GM19438 (cell line): Measurements from ENCODE around the gene DLGAP4.

Source experiments
- ATAC-seq: cut with Tn5 transposase; IDR thresholded peaks from one replicate; pipeline ENCODE4 v1.9.1; 2021; ENCODE audit warnings: low read depth; ENCODE audit not compliant: unreplicated experiment

Gene DLGAP4

DNA sequence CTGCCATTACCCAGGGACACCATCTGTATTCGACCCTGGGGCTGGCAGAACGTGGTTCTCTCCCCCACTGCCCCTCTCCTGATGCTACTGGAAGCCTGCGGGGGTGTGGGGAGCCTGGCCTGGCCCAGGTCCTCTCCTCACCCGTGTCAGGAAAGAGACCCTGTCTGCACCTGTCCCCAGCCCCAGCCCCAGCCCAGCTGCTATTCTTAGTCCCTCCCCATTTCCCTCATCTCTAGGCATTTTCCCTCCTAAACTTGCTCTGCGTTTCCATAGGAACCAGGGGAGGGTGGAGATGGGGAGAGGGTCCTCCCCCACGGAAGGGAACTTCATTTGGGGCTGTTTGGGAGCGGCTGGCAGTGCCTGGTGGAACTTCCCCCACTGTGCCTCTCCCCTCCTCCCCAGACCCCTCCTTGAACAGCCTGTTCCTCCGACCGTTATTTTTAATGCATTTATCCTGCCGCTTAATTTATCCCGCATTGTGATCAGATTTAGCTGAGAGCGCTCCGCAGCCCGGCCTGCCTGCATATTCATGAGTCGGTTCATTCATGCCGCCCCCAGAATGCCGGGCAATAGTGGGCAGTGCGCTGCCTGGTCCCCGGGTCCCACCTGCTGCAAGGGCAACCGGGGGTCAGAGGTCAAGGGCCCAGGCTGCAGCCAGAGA is 31.8 kb upstream of the DLGAP4 start:
- ATAC-seq, result no peak

DNA sequence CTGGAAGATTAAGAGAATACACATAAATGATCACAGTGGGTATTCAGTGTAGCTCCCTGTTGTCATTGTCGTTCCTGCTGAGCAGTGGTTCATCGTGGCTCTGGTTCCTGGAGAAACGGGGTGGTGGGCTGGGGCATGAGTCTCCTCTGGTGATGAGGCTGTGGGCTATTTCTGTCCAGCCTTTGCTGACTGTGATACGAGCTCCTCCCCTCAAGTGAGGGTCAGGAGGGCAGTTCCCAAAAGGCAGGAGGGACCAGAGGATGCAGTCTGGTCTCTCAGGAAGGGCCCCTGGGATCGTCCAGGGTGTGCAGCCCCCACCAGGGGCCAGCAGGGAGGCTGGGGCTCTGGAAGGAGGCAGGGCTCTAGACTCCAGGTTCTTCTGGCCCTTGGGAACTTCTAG is 31.1 kb upstream of the DLGAP4 start:
- ATAC-seq, result no peak

DNA sequence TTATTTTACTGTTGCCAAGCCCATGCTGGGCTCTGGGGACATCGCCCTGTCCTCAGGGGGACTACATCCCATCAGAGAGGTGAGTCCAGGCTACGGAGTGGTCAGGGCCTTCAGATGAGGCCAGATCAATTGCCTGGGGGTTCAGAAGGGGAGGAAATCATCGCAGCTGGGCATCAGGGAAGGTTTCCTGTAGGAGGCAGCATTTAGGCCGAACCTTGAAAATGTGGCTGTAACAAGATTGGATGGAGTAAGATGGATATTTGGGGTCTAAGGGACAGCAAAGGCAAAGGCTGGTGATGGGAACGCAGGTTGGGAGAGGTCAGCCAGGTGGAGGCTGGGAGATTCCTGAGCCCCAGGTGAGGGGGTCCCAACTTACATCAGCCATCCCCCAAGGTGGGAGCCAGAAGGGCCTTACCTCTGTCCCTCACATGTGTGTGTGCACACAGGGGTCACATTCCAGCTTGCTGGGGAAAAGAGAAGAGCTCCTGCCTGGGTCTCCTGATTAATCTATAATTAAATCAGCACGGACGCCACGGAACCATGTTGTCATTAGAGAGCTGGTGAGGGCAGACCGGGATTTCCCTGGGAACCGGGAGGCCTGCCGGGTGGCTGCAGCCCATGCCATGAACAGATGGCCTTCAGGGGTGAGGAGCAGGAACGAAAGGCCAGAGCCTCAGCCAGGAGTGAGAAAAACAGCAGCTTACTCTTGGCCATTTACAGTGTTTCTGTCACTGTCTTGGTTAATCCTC is 30.5 kb upstream of the DLGAP4 start:
- ATAC-seq, result no peak

DNA sequence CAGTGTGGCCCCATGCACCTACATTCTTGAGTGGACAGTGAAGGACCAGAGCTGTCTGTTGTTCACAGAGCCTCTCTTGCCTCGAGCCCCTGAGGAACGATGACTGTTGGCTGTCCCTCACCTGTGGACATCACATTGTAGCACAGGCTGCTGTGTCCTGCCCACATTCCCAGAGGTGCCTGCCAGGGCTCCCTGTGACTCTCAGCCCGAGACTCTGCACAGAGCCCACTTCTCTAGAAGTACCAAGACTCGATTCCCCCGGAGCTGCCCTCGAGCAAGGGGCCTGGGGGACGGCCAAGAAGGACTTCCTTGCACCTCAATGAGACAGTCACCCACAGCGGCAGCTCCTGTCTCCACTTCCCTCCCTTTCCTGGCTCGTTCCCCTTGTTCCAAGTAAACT is 28.6 kb upstream of the DLGAP4 start:
- no peak for ATAC-seq

DNA sequence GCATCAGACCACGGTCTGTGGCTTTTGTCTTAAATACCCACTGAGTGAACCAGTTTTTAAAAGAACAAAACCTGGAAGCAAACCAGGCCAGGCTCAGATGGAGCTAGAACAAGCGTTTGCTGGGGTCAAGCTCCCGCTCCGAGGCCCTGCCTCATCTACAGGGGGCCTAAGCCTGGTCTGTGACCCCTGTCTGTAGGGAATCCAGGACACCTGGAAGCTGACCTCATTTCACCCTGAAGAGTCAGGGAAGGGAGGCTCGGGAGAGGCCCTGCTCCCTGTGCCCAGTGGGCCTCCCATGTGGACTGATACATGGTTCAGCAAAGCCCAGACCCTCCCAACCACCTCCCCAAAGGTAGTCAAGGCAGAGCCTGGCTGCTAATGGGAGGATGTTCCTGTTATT is 26.8 kb upstream of the DLGAP4 start:
- no peak for ATAC-seq

- ATAC-seq, result no peak
Observed at GRCh38 chr20:36279776-36280175, 26.4 kb upstream of the DLGAP4 start.

DNA sequence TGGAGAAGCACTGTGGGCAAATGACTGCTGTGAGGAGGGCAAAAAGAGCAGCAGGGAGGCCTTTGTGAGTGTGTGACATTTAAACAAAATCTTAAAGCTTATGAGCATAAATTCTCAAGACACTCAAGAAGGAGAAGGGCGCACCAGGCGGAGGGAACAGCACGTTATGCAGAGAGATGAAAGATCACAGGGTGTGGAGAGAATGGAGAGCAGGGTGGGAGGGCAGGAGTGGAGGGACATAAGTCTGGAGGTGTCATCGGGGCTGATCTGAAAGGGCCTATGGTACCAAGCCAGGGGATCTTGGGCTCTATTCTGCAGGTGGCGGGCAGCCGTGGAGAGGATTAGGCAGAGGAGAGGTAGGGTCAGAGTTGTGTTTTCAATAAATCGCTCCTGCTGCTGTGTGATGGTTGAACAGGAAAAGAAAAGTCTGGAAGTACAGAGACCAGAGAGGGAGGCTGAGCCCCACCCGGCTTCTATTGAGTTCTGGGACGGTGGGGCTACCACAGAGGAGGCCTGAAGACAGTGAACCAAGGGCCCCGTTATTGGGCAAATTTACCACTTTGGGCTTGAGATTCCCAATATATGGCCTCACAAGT is 24.3 kb upstream of the DLGAP4 start:
- no peak for ATAC-seq

- ATAC-seq, result no peak
Observed at GRCh38 chr20:36284751-36285150, 21.4 kb upstream of the DLGAP4 start.

DNA sequence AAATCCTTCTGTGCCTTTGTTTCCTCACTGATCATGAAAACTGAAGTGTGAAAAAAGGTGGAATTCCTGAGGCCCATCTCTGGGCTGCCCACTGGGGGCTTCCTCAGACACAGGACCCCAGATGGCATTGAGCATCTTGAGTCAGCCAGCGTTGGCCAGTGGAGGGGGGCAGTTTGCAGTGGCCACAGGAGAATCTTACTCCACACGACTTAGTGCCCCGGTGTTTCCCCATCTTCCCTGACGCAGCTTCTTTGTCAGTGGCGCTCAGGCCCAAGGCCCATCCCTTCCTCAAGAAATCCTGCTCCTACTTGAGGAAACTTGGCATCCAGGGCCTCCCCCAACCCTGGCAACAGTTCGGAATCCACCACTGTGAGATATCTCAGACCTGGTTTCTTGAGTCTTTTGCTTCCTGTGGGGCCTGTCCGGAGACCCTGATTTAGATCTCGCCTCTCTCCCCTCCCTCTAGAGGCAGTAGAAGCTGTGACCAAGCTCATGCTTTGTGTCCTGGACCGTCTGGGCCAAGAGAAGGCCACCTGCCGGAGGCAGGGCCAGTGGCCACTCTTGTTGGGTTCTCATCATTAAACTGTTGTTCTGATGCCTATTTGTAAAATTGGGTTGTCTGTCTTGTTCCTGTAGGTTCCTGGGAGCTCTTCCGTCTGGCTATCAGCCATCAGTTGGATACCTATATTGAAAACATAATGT is 20.2 kb upstream of the DLGAP4 start:
- no peak for ATAC-seq

DNA sequence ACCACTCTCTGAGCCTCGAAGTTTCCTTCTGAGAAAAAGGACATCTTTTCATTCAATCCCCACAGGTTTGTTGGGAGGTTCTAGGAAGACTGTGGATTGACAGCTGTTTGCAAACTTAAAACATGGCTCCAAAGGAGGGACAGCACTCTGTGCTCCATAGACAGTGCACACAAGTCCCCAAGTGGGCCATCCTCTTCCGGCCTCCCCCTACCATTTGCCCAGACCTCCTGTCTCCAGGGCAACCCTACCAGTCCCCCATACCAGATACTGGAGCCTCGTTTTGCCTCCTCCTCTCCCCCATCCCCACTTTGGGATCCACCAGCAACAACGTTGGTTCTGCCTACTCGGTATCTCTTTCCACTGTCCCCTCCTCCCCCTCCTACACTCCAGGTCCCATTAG is 8.5 kb upstream of the DLGAP4 start:
- ATAC-seq, result no peak

- no peak for ATAC-seq
Observed at GRCh38 chr20:36298061-36298460, 8.1 kb upstream of the DLGAP4 start.

GRCh38 chr20:36298795-36299339 is 7.3 kb upstream of the DLGAP4 start:
- ATAC-seq, result no peak

GRCh38 chr20:36299459-36299858 is 6.7 kb upstream of the DLGAP4 start:
- no peak for ATAC-seq

DNA sequence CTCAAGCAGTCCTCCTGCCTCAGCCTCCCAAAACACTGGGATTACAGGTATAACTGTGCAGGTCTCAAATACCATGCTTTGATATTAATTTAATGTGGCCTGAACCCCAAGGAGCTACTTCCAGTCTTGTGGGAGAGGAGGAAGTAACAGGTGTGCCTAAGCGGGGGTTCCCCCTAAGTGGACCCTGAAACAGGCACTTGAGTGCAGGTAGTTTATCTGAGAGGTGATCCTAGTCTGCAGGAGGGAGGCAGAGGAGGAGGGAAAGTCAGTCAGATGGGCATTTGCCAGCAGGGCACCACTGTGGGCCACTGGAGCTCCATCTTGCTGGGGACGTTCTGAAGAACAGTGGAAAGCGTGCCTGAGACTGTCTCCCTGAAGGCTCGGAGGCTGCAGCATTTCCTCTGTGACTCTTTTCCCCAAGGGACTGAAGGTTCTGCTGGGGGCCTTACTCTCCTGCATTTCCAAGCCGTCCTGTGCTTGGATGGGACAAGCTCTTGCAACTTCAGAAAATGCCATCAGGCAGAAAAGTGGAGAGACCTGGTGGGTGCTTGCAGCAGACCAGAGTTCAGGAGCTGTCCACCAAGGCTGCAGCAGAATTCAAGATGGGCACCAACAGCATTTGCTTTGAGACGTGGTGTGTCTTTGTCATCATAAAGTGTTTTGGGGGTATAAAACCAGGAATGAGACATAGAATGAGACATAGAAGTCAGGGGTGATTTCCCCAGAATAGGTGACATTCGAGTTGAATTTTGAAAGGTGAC is 4.6 kb upstream of the DLGAP4 start:
- no peak for ATAC-seq

GRCh38 chr20:36303020-36303595 is 3.0 kb upstream of the DLGAP4 start:
- ATAC-seq, result no peak

- ATAC-seq, result no peak
Observed at GRCh38 chr20:36303831-36304230, 2.3 kb upstream of the DLGAP4 start.

DNA sequence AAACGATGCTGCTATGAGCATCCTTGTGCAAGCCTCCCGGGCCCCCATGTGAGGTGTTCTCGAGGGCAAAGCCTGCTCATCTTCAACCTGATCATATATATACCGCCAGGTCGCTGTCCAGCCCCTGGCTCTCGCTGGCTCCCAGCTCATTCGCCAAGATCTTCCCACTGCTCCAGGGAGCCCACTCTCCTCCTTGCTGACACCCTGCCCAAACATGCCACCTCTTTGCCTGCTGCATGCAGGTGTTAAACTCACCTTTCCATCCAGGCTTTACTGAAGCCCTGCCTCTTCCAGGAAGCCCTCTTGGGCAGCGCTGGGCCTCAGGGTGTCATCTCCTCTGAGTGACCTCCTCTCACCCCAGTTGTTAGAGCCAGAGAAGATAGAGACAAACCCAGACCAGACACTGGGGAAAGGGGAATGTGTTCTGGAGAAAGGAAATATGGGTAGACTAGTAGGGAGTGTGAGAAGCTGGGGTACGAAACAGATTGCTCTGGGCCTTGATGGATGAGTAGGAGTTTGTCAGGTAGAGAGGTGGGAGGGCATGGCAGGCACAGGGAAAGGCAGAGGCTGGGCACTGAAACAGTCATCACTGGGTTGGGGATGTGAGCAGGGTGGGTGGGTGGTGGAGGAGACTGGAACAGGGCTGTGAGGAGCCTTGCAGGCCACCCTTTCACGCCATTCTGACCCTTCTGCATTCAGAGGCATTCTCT is 1.2 kb upstream of the DLGAP4 start:
- no peak for ATAC-seq

DNA sequence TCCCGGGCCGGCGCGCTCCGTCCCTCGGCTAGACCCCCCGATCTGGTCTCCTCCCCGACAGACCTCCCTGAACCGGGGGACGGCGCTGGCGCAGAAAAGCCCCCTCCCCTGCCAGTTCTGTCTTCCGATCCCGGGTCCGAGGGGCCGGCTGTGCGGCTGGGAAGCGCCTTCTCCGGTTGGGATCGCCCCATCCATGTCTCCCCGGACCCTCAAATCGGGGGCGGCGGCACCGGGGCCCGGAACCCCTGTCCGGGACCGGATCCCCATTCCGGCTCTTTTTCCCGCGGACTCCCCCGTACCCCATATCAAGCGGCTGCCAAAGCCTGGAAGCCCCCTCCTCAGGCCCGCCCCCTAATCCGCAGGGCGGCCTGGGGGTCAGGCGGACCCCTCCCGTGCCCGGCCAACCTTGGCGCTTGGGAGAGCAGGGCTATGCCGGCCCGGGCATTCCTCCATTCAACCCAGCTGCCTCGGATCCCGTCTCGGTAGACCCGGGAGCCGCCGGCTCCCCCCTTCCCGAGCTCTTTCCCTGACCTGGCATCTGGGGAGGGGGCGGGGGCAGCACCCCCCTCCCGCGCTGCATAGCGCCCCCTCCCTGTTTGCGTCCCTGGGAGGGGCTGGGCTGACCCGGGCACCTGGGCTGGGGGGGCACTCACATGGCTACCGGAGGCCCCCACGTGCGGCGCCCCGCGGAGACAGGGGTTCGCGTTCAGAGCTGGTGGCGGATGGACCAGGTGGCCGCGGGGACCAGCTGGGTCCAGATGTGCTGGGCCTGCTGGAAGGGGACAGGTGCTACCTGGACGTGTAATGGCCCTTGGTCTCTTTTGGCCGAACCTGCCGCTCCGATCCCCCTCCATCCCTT is 643 bp downstream of the DLGAP4 start:
- no peak for ATAC-seq
